GM12892 (cell line): ENCODE measurements around the gene MXD4.

Experiments used
- POLR2A ChIP-seq: IDR thresholded peaks from 2 replicates; pipeline ENCODE4 v1.6.1; 2011; ENCODE audit warnings: low read depth, low read length, control low read depth
- TAF1 ChIP-seq: IDR thresholded peaks from 2 replicates; pipeline ENCODE4 v1.6.1; 2011; ENCODE audit warnings: low read depth, mild to moderate bottlenecking, control low read depth, low read length, borderline replicate concordance

GRCh38 chr4:2287594-2287915 is 25.6 kb upstream of the MXD4 start:
- TF ChIP-seq TAF1 (no peak), POLR2A (no peak)
